IPS-15b (cell line): ENCODE data around the gene HNRNPH3.

Source experiments
- H3K27me3 ChIP-seq: one replicate; pipeline ENCODE4 v1.6.1; 2013; ENCODE audit warnings: low read length; ENCODE audit not compliant: control insufficient read depth, insufficient read depth
- H3K36me3 ChIP-seq: one replicate; pipeline ENCODE4 v1.6.1; 2013; ENCODE audit warnings: low read length; ENCODE audit not compliant: control insufficient read depth, insufficient read depth
- H3K4me1 ChIP-seq: one replicate; pipeline ENCODE4 v1.6.1; 2013; ENCODE audit warnings: mild to moderate bottlenecking, low read length; ENCODE audit not compliant: control insufficient read depth, insufficient read depth
- H3K4me3 ChIP-seq: one replicate; pipeline ENCODE4 v1.5.1; 2013; ENCODE audit warnings: low read depth, low read length
- H3K9ac ChIP-seq: one replicate; pipeline ENCODE4 v1.6.1; 2013; ENCODE audit warnings: low read depth, mild to moderate bottlenecking, low read length
- H3K9me3 ChIP-seq: one replicate; pipeline ENCODE4 v1.6.1; 2013; ENCODE audit warnings: mild to moderate bottlenecking, low read length; ENCODE audit not compliant: control insufficient read depth, insufficient read depth

Gene HNRNPH3

GRCh38 chr10:68333440-68334431 lies 1.9 kb downstream of the HNRNPH3 start:
- Histone ChIP-seq H3K9me3 (no peaks in the 10 kb centered on the region), H3K36me3 (peaks cover 4% of the 10 kb centered on the region), H3K4me1 (peaks cover 8% of the 10 kb centered on the region), H3K27me3 (no peaks in the 10 kb centered on the region), H3K4me3 (peak overlapping the region; percentile 98), H3K9ac (peak overlapping the region; percentile 100)

GRCh38 chr10:68334672-68335467 lies 3.0 kb downstream of the HNRNPH3 start:
- H3K36me3 ChIP-seq: peaks cover 13% of the 10 kb centered on the region
- H3K4me3 ChIP-seq: peak overlapping the region; percentile 98
- no peak overlapping the region for H3K9ac ChIP-seq
- peaks cover 8% of the 10 kb centered on the region for H3K4me1 ChIP-seq
- H3K9me3 ChIP-seq: no peaks in the 10 kb centered on the region
- no peaks in the 10 kb centered on the region for H3K27me3 ChIP-seq

- H3K4me1 ChIP-seq: peaks cover 8% of the 10 kb centered on the region
- no peaks in the 10 kb centered on the region for H3K27me3 ChIP-seq
- peaks cover 27% of the 10 kb centered on the region for H3K36me3 ChIP-seq
- no peak overlapping the region for H3K4me3 ChIP-seq
- no peaks in the 10 kb centered on the region for H3K9me3 ChIP-seq
- H3K9ac ChIP-seq: no peak overlapping the region
These were observed 5.0 kb downstream of the HNRNPH3 start for GRCh38 chr10:68336754-68337351.

- peaks cover 6% of the 10 kb centered on the region for H3K4me1 ChIP-seq
These were observed 8.7 kb downstream of the HNRNPH3 start for GRCh38 chr10:68340358-68341080.

GRCh38 chr10:68342909-68343516 lies 11.1 kb downstream of the HNRNPH3 start:
- no peak overlapping the region for H3K4me3 ChIP-seq
- no peak overlapping the region for H3K9ac ChIP-seq
- no peaks in the 10 kb centered on the region for H3K4me1 ChIP-seq
- H3K27me3 ChIP-seq: no peaks in the 10 kb centered on the region
- no peaks in the 10 kb centered on the region for H3K9me3 ChIP-seq
- peaks cover 28% of the 10 kb centered on the region for H3K36me3 ChIP-seq

More at GRCh38 chr10:68340358-68341080, 8.7 kb downstream of the HNRNPH3 start:
- H3K9me3 ChIP-seq: no peaks in the 10 kb centered on the region
- H3K36me3 ChIP-seq: peaks cover 28% of the 10 kb centered on the region
- no peaks in the 10 kb centered on the region for H3K27me3 ChIP-seq
- no peak overlapping the region for H3K9ac ChIP-seq
- H3K4me3 ChIP-seq: no peak overlapping the region

GRCh38 chr10:68345621-68346020 lies 13.8 kb downstream of the HNRNPH3 start:
- Histone ChIP-seq H3K9me3 (no peaks in the 10 kb centered on the region), H3K9ac (no peak overlapping the region), H3K36me3 (peaks cover 10% of the 10 kb centered on the region), H3K27me3 (no peaks in the 10 kb centered on the region), H3K4me1 (no peaks in the 10 kb centered on the region), H3K4me3 (no peak overlapping the region)

- Histone ChIP-seq H3K4me1 (no peaks in the 10 kb centered on the region), H3K4me3 (no peak overlapping the region), H3K36me3 (peaks cover 4% of the 10 kb centered on the region), H3K9me3 (no peaks in the 10 kb centered on the region), H3K9ac (no peak overlapping the region), H3K27me3 (no peaks in the 10 kb centered on the region)
These were observed 14.9 kb downstream of the HNRNPH3 start for GRCh38 chr10:68346774-68347173.

GRCh38 chr10:68348265-68348741 lies 16.4 kb downstream of the HNRNPH3 start:
- no peaks in the 10 kb centered on the region for H3K9me3 ChIP-seq
- H3K36me3 ChIP-seq: peaks cover 2% of the 10 kb centered on the region
- no peak overlapping the region for H3K4me3 ChIP-seq
- no peaks in the 10 kb centered on the region for H3K4me1 ChIP-seq
- H3K27me3 ChIP-seq: no peaks in the 10 kb centered on the region
- no peak overlapping the region for H3K9ac ChIP-seq

- Histone ChIP-seq H3K9ac (no peak overlapping the region), H3K27me3 (no peaks in the 10 kb centered on the region), H3K36me3 (peaks cover 4% of the 10 kb centered on the region), H3K9me3 (no peaks in the 10 kb centered on the region), H3K4me3 (no peak overlapping the region), H3K4me1 (no peaks in the 10 kb centered on the region)
These were observed 21.7 kb downstream of the HNRNPH3 start for GRCh38 chr10:68353537-68353936.

- no peak overlapping the region for H3K4me3 ChIP-seq
- no peak overlapping the region for H3K9ac ChIP-seq
- no peaks in the 10 kb centered on the region for H3K9me3 ChIP-seq
- H3K27me3 ChIP-seq: no peaks in the 10 kb centered on the region
- no peaks in the 10 kb centered on the region for H3K4me1 ChIP-seq
- H3K36me3 ChIP-seq: peaks cover 2% of the 10 kb centered on the region
These were observed 27.3 kb downstream of the HNRNPH3 start for GRCh38 chr10:68359189-68359588.
